IPS-NIHi11 (cell line): ENCODE results near the gene WDR81.
"Not testable (repeated sequence)": the region's sequence is repeated elsewhere in the genome, so short reads cannot be mapped to it uniquely, and the experiment has no call there.

Experiments
- DNase-seq: peaks from one replicate; pipeline ENCODE4 v3.0.0; 2012; ENCODE audit warnings: mixed read lengths, low spot score

Gene WDR81

GRCh38 chr17:1713160-1713877, 11.2 kb upstream of the WDR81 start:
- no peak for DNase-seq

GRCh38 chr17:1713878-1714426, 10.6 kb upstream of the WDR81 start:
- DNase-seq, result peak; percentile 66

GRCh38 chr17:1714427-1714979, 10.0 kb upstream of the WDR81 start:
- peak; percentile 79 for DNase-seq

- peak; percentile 49 for DNase-seq
Observed at GRCh38 chr17:1714980-1715802, 9.3 kb upstream of the WDR81 start.

GRCh38 chr17:1715803-1716075, 8.8 kb upstream of the WDR81 start:
- DNase-seq, result no peak

- peak; percentile 98 for DNase-seq
Observed at GRCh38 chr17:1716076-1716911, 8.2 kb upstream of the WDR81 start.

GRCh38 chr17:1716912-1717695, 7.4 kb upstream of the WDR81 start:
- DNase-seq, result peak; percentile 88

GRCh38 chr17:1718362-1719165, 5.9 kb upstream of the WDR81 start:
- no peak for DNase-seq

- DNase-seq, result peak; percentile 29
Observed at GRCh38 chr17:1720856-1721386, 3.6 kb upstream of the WDR81 start.

GRCh38 chr17:1722022-1722421, 2.5 kb upstream of the WDR81 start:
- not testable (repeated sequence) for DNase-seq

- DNase-seq, result peak; percentile 70
Observed at GRCh38 chr17:1724869-1725641, 551 bp downstream of the WDR81 start.

- DNase-seq, result no peak
Observed at GRCh38 chr17:1725642-1726511, 1.4 kb downstream of the WDR81 start.

GRCh38 chr17:1726626-1727257, 2.2 kb downstream of the WDR81 start:
- no peak for DNase-seq

GRCh38 chr17:1727258-1727789, 2.8 kb downstream of the WDR81 start:
- DNase-seq, result no peak

- DNase-seq, result no peak
Observed at GRCh38 chr17:1727876-1728630, 3.5 kb downstream of the WDR81 start.

- DNase-seq, result no peak
Observed at GRCh38 chr17:1729966-1730325, 5.4 kb downstream of the WDR81 start.
